T-helper 22 cell (primary cell): ENCODE data around the gene CYP2A7.
A peak's percentile ranks its signal among the peaks of the same experiment; 100 is the strongest.
"Not testable (repeated sequence)": the region's sequence is repeated elsewhere in the genome, so short reads cannot be mapped to it uniquely, and the experiment has no call there.

ENCODE experiments used
- DNase-seq: peaks from one replicate; pipeline ENCODE4 v3.0.0-alpha.2; 2020; ENCODE audit warnings: low read depth

CYP2A7 gene

DNA sequence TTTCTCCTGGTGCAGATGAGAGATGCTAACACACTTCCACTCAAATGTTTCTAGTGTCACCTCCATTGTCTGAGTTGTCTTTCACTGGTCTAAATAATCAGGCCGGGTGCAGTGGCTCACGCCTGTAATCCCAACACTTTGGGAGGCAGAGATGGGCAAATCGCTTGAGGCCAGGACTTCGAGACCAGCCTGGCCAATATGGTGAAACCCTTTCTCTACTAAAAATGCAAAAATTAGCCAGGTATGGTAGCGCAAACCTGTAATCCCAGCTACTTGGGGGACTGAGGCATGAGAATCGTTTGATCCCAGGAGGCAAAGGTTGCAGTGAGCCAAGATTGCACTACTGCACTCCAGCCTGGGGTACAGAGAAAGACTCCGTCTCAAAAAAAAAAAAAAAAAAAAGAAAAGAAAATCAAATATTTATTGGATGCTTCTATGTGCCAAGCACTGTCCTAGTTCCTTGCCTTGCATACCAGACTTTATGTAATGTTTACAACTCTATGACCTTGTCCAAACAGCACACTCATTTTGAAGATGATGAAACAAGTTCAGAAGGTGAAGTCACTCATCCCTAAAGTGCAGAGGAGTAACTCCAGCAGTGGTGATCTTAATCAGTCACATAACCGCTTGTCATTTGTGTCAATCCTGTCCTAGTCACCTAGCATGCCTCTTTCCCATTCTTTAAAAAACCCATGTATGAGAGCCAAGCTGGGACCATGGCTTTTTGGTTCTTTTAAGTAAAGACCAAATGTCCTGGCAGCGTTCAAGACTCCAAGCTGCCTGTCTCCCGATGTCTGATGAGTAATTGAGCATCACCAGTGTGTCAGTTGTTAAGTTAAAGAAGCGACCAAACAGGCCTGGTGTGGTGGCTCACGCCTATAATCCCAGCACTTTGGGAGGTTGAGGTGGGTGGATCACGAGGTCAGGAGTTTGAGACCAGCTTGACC, 15.1 kb upstream of the CYP2A7 start:
- DNase-seq: not testable (repeated sequence)

DNA sequence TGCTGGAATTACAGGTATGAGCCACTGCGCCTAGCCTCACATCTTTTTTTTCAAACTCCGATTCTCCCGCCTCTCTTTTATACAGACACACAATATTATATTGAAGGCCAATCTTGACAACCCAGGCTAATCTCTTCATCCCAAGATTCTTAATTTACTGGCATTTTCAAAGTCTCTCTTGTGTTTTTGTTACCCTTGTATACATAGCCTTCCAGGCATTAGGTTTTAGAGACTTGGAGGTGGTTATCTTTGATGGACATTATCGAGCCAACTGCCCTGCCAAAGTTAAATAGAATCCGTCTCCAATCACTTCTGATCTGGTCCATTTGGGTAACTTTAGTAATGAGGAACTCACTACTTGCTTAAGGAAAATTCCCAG, 14.4 kb upstream of the CYP2A7 start:
- no peak for DNase-seq

DNA sequence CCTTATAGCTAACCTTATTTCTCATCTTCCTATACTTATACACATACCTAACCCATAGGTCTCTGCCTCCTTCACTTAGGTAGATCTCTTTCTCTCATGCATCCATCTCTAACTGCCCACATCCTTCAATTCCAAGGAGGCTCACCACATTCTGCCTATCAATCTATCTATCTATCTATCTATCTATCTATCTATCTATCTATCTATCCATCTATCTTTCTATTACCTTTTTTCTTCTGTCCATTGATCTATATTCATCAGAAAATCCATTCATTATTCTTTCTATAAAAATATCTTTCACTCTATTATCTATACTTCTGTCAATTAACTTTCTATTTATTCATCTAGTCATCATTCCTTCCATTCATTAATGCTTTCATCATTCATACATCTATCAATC, 11.1 kb upstream of the CYP2A7 start:
- DNase-seq: no peak

DNA sequence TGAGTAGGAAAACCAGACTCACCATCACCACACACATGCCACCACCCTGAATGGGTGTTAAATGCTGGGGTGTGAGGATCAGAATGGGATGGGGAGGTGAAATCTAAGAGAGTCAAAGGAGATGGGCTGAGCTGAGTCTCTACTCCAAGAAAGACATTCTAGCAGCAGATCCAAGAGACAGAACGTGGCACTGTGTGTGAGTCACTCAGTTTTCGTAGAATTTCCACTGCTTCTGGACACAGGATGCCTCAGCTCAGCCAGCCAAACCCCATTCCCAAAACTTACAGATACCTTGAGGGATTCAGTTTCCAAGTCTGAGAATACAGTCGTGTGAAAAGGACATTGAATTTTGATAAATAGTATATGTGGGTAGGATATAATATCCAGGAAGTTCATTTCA, 7.3 kb upstream of the CYP2A7 start:
- no peak for DNase-seq

DNA sequence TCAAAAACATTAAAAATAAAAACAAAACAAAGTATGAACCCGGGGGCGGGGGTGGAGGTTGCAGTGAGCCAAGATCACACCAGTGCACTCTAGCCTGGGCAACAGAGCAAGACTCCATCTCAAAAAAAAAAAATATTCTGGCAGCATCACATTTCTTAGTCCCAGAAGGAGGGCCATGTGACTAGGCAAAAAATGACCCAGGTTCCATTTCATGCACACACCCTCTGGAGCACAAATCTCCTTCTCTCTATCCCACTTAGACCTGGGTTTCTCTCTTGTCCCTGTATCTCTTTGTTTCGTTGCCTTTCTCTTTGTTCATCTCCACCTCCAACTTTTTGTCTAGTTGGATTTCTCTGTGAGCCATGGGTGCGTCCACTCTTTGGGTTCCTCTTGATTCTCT, 6.2 kb upstream of the CYP2A7 start:
- DNase-seq: no peak

DNA sequence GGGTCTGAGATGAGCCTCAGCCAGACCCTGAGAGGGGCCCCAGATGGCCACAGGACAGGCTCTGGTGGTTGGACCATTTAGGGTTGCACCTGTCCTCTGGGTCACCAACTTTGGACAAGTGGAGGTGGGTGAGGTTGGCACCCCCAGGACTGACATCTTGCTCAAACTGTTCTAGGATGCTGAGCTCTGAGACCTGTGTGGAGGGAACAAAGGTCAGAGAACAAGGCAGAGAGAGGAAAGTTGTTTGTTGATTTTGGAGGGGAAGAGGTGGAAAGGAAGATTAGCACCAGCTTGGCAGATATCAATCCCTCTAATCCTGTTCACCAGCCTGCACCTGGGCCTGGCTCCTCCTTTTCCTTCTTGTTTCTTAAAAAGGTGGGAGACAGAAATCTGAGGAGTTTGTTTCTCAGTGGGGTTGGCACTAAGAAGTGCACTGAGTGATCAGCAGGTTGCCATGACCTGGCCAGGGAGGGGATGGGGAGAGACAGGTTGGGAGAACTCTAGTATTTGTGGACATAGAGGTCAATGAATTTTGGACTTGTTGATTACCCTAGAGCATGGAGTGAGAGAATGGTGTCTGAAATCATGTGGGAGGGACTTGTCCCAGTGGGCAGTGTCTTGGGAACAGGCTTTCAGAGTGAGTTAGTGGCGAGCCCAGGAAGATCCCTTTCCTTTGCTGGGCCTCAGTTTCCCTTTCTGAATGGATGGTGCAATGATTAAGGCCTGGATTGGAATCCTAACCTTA, 2.3 kb upstream of the CYP2A7 start:
- DNase-seq: not testable (repeated sequence)

DNA sequence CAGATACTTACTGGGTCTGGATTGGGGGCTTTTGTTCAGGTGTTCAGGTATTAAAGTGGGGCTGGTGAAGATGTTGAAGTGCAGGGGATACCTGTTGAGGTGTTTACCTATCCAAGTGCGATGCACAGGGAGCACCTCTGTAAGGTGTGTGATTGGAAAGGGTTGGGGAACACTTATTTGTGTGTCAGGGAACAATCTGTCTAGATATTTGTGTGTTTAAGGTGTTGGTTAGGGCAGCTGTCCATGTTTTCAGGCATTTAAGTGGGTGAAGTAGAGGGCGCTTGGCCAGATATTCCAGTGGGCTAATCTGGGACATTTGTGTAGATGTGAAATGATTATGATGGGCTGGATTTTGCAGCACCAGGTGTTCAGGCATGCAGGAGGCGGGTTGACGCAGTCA, 2.7 kb downstream of the CYP2A7 start:
- not testable (repeated sequence) for DNase-seq

DNA sequence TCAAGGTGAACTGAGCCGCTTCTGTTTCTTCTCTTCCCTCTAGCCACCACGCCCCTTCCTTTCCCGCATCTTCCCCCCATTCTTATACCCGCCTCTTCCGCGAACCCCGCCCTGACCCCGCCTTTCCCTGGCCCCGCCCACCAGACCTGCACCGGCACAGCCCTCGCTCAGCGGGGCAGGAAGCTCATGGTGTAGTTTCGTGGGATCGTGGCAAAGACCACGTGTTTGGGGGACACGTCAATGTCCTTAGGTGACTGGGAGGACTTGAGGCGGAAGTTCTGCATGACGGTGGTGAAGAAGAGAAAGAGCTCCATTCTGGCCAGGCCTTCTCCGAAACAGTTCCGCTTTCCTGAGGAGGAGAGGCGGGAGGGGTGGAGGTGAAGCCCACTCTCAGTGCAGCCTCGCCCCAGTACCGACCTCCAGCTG, 6.5 kb downstream of the CYP2A7 start:
- peak; percentile 69 for DNase-seq

DNA sequence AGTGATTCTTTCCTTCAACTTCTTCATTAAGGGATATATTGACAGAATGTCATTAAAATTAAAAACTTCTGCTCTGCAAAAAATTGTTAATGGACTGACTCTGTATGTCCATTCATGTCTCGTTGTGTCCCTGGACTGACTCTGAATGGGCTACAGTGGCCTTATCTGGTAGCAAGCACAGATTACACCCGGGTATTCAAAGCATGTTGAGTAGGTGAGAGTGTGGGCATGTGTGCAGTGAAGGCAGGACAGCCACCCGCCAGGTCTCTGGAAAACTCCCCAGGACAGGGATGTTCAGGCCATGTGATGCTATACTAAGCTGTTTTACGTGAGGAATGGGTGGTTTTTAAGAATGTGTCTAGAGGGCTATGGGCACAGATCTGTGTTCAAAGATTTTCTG, 7.2 kb downstream of the CYP2A7 start:
- DNase-seq: not testable (repeated sequence)

DNA sequence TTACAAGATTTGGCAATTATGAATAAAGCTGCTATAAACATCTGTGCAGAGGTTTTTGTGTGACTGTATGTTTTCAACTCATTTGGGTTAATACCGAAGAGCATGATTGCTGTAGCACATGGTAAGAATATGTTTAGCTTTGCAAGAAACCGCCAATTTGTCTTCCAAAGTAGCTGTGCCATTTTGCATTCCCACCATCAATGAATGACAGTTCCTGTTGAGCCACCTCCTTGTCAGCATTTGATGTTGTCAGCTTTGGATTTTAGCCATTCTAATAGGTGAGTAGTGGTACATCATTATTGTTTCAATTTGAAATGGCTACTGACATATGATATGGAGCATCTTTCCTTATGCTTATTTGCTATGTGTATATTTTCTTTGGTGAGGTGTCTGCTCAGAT, 8.2 kb downstream of the CYP2A7 start:
- DNase-seq: not testable (repeated sequence)

DNA sequence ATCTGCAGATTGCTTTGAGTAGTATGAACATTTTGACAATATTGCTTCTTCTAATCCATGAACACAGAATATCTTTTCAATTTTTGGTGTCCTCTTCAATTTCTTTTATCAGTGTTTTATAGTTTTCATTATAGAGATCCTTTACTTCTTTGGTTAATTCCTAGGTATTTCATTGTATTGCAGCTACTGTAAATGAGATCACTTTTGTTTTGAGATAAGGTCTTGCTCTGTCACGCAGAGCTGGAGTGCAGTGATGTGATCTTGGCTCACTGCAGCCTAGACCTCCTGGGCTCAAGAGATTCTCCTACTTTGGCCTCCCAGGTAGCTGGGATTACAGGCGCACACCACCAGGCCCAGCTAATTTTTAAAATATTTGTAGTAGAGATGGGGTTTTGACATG, 9.8 kb downstream of the CYP2A7 start:
- DNase-seq: no peak

DNA sequence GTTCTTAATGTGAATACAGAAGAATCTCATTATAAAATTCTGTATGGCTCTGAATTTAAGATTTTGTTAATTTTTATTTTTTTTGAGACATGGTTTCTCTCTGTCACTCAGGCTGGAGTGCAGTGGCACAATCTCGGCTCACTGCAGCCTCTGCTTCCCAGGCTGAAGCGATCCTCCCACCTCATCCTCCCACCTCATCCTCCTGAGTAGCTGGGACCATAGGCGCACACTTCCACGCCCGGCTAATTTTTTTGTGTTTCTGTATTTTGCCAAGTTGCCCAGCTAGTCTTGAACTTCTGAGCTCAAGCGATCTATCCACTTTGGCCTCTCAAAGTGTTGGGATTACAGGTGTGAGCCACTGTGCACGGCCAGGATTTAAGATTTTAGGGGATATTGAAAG, 14.3 kb downstream of the CYP2A7 start:
- no peak for DNase-seq

DNA sequence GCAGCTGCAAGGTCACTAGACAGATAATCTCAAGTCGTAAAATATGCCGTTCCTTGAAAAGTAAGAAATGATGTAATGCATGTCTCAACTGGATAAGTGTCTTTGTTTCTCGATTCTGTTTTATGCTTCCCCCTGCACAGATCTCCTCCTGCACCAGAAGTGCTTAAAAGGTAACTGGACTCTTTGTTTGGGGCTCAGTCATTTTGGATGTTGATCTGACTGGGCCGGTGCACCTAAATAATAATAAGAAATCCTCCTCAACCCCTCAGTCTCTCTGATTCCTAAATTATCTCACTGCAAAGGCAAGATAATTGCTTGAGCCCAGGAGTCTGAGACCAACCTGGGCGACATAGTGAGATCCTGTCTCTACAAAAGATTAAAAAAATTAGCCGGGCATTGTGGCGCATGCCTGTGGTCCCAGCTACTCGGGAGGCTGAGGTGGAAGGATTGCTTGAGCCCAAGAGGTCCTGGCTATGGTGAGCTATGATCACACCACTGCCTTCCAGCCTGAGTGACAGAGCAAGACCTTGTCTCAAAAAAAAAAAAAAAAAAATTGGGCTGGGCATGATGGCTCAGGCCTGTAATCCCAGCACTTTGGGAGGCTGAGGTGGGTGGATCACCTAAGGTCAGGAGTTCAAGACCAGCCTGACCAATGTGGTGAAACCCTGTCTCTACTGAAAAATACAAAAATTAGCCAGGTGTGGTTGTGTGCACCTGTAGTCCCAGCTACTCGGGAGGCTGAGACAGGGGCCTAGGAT, 17.1 kb downstream of the CYP2A7 start:
- not testable (repeated sequence) for DNase-seq

DNA sequence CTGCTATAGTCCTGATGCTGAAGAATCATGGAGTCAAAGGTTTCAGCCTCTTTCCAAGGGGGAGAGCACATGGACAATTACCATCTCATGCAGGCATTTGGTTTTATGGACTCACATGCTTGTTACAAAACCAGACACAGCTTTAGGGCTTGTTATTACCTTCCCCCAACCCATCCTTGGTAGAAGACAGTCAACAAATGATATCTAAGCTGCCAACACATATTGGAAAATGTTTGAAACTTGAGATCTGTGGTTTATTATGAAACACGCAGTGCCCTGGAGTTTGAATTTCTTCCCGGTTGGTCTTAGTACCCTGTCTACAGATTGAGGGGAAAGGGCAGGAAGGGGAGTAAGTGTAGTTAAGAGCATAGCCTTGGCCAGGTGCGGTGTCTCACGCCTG, 19.2 kb downstream of the CYP2A7 start:
- no peak for DNase-seq

DNA sequence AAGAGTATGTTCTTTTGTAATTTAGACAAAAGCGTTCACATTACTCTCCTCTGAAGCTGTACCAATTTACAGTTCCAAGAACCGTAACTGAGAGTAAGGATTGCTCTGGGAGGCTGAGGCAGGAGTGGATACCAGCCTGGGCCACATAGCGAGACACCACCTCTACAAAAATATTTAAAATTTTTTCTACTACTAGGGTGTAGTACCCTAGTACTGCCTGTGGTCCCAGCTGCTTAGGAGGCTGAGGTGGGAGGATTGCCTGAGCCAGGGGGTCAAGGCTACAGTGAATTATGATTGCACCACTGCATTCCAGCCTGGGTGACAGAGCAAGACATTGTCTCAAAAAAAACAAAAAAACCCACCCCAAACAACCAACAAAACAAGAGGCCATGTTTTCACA, 19.7 kb downstream of the CYP2A7 start:
- DNase-seq: no peak

DNA sequence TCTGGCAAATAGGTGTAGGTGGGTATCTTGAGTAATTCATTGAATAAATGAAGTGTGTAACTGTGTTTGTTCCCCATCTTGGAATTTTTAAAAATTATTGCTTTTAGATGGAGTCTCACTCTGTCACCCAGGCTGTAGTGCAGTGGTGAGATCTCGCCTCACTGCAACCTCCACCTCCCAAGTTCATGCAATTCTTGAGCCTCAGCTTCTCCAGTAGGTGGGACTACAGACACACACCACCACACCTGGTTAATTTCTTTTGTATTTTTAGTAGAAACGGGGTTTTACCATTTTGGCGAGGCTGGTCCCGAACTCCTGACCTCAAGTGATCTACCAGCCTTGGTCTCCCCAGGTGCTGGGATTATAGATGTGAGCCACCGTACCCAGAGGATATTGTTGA, 23.9 kb downstream of the CYP2A7 start:
- no peak for DNase-seq

DNA sequence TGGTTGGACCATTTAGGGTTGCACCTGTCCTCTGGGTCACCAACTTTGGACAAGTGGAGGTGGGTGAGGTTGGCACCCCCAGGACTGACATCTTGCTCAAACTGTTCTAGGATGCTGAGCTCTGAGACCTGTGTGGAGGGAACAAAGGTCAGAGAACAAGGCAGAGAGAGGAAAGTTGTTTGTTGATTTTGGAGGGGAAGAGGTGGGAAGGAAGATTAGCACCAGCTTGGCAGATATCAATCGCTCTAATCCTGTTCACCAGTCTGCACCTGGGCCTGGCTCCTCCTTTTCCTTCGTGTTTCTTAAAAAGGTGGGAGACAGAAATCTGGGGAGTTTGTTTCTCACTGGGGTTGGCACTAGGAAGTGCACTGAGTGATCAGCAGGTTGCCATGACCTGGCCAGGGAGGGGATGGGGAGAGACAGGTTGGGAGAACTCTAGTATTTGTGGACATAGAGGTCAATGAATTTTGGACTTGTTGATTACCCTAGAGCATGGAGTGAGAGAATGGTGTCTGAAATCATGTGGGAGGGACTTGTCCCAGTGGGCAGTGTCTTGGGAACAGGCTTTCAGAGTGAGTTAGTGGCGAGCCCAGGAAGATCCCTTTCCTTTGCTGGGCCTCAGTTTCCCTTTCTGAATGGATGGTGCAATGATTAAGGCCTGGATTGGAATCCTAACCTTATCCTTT, 29.4 kb downstream of the CYP2A7 start:
- not testable (repeated sequence) for DNase-seq

DNA sequence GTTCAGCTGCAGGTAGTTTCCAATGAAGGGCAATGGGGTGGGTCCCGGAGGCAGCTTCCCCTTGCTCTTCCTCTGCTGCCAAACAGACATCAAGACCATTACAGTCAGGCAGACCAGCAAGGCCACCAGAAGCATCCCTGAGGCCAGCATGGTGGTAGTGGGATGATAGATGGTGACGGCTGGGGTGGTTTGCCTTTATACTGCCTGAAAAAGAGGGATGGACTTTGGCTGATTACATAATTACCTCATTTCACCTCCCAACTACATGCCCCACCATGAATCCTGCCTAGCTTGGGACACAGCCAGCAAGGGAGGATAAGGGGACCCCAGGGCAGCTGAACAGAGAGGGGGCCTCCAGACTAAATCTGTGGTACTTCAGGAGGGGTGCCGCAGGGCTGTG, 31.8 kb downstream of the CYP2A7 start, which contains the start of gene CYP2A6:
Gene CYP2A6 (minus strand): TSS at position 171 of the 400 bp plus-strand sequence. CDS start 21 bp downstream, at position 150.
- not testable (repeated sequence) for DNase-seq

DNA sequence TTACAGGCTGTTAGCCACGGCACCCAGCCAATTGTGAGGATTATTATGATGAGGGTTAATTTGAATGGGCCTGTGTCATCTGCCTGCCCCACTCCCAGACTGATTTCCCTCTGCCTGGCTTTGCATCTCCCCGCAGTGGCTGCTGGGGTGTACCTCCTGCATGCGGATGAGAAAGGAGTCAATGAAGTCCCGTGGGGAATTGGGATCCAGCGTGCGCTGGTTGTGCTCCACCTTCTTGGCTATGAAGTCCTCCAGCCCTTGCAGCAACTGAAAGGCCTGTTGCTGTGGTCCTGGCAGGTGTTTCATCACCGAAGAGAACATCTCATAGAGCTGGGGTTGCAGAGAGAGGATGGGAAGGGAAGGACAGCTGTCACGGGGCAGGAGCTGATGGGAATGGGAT, 35.3 kb downstream of the CYP2A7 start:
- not testable (repeated sequence) for DNase-seq

DNA sequence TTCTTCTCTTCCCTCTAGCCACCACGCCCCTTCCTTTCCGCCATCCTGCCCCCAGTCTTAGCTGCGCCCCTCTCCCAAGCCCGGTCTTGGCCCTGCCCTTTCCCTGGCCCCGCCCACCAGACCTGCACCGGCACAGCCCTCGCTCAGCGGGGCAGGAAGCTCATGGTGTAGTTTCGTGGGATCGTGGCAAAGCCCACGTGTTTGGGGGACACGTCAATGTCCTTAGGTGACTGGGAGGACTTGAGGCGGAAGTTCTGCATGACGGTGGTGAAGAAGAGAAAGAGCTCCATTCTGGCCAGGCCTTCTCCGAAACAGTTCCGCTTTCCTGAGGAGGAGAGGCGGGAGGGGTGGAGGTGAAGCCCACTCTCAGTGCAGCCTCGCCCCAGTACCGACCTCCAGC, 38.4 kb downstream of the CYP2A7 start:
- DNase-seq: peak; percentile 87

DNA sequence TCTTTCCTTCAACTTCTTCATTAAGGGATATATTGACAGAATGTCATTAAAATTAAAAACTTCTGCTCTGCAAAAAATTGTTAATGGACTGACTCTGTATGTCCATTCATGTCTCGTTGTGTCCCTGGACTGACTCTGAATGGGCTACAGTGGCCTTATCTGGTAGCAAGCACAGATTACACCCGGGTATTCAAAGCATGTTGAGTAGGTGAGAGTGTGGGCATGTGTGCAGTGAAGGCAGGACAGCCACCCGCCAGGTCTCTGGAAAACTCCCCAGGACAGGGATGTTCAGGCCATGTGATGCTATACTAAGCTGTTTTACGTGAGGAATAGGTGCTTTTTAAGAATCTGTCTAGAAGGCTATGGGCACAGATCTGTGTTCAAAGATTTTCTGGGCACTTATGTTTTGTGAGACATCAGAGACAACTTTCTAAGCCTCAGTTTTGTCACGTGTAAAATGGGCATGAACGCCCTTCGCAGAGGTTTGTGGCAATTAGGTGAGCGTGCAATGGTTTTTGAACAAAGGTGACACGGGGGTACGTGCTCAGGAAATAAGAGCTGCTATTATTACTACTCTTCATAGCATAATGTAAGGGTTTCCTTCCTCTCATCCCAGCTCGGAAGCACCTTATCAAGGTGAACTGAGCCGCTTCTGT, 38.9 kb downstream of the CYP2A7 start:
- DNase-seq: not testable (repeated sequence)
